Panc1 (cell line): ENCODE results near the gene SNX3. TPM values are rescaled to one million over a fixed set of nuclear protein-coding genes. Genes with fewer than 3 reads are reported as not detected.

Experiments
- ATAC-seq: fragments of 200-7000 bp; cut with Tn5 transposase; 2 replicates; pipeline ENCODE4 v1.9.1; 2020; ENCODE audit warnings: mild to moderate bottlenecking, moderate library complexity
- BruUV-seq: library from RNA; stranded (reverse); fragments of 400-500 nt; replicated peaks from 2 replicates; lab custom pipeline; 2021; lab: Mats Ljungman, UMichigan
- CTCF ChIA-PET: fragments of 300-600 bp; sonication (Branson Sonifier 250); formaldehyde crosslinking; loops from one replicate; lab custom pipeline; 2022; ENCODE audit warnings: antibody characterized with exemption; lab: Charles Lee
- POLR2A ChIA-PET: fragments of 300-600 bp; sonication (Branson Sonifier 250); formaldehyde crosslinking; loops from one replicate; lab custom pipeline; 2022; ENCODE audit warnings: antibody characterized with exemption; lab: Charles Lee
- DNase-seq: peaks from one replicate; pipeline ENCODE4 v3.0.0-alpha.2; 2010; ENCODE audit warnings: low read depth, low spot score
- H3K27ac ChIP-seq: 2 replicates; pipeline ENCODE4 v1.5.1; 2011; ENCODE audit warnings: mild to moderate bottlenecking, low read length, inconsistent platforms
- H3K27me3 ChIP-seq: fragments of 200-500 bp; sonication (Bioruptor generic); 2 replicates; pipeline ENCODE4 v1.6.0; 2014; ENCODE audit warnings: low read length, inconsistent platforms; ENCODE audit not compliant: control insufficient read depth, insufficient read depth
- H3K36me3 ChIP-seq: fragments of 200-500 bp; sonication (Bioruptor generic); 2 replicates; pipeline ENCODE4 v1.5.1; 2014; ENCODE audit warnings: inconsistent platforms, mild to moderate bottlenecking, low read length, moderate library complexity; ENCODE audit not compliant: control insufficient read depth, insufficient read depth
- H3K4me1 ChIP-seq: 2 replicates; pipeline ENCODE4 v1.5.1; 2011; ENCODE audit warnings: inconsistent platforms, mild to moderate bottlenecking, low read length, moderate library complexity; ENCODE audit not compliant: control insufficient read depth, insufficient read depth
- H3K4me3 ChIP-seq, 2 experiments: 2 replicates each; pipeline ENCODE4 v1.5.1; 2011 to 2012; ENCODE audit warnings: low read depth in 2 of 2, low read length in 2 of 2, mild to moderate bottlenecking in 2 of 2, inconsistent platforms in 1 of 2, moderate library complexity in 1 of 2
- H3K9me3 ChIP-seq: fragments of 200-500 bp; sonication (Bioruptor generic); 2 replicates; pipeline ENCODE4 v1.5.1; 2014; ENCODE audit warnings: low read depth, mild to moderate bottlenecking, inconsistent platforms, low read length, moderate library complexity; ENCODE audit not compliant: control insufficient read depth, insufficient read depth
- CTCF ChIP-seq: fragments of 450-650 bp; IDR thresholded peaks from 2 replicates; pipeline ENCODE4 v1.5.1; 2017; ENCODE audit warnings: mild to moderate bottlenecking
- POLR2AphosphoS5 ChIP-seq: IDR thresholded peaks from 2 replicates; pipeline ENCODE4 v1.6.1; 2012; ENCODE audit warnings: mild to moderate bottlenecking, low read depth, low read length, moderate library complexity
- REST ChIP-seq, 2 experiments: IDR thresholded peaks; 2 replicates each; pipeline ENCODE4 v1.6.1; 2011 to 2012; ENCODE audit warnings: low read depth in 2 of 2, control low read depth in 1 of 2, low read length in 1 of 2, mild to moderate bottlenecking in 1 of 2, moderate library complexity in 1 of 2; ENCODE audit not compliant: insufficient read depth in 1 of 2
- SIN3A ChIP-seq: IDR thresholded peaks from 2 replicates; pipeline ENCODE4 v1.6.1; 2012; ENCODE audit warnings: low read depth, mild to moderate bottlenecking, low read length, moderate library complexity, borderline replicate concordance; ENCODE audit not compliant: insufficient read depth
- TCF7L2 ChIP-seq: IDR thresholded peaks from 2 replicates; pipeline ENCODE4 v1.6.1; 2011; ENCODE audit warnings: mild to moderate bottlenecking, low read depth, low read length, inconsistent platforms
- in situ Hi-C: cut with HindIII; loops from 2 replicates; pipeline ENCODE4 v1.10.0; 2016; ENCODE audit warnings: low sequenced_read_pairs, low pct_unique_long_range_greater_than_20kb
- intact Hi-C: fragments of 100-400 bp; cut with micrococcal nuclease; formaldehyde crosslinking; loops from one replicate; pipeline ENCODE4 v1.10.0; 2022; ENCODE audit not compliant: unreplicated experiment
- total RNA-seq: library from RNA; stranded (reverse); gene quantifications from one replicate; pipeline ENCODE4 v1.2.1, GENCODE V29; 2021; ENCODE audit not compliant: unreplicated experiment

SNX3 gene
- total RNA-seq, 1 experiment from 2014 or later = 223 TPM

GRCh38 chr6:108227290-108227689, 33.5 kb downstream of the SNX3 start:
- ChIA-PET POLR2A (no interaction called here), CTCF (no interaction called here)
- in situ Hi-C loops = no loop called here
- ATAC-seq (no peak), DNase-seq (no peak)
- no TSS peak for BruUV-seq
- Histone ChIP-seq H3K9me3 (no peaks in the 10 kb centered on the region), H3K27me3 (no peaks in the 10 kb centered on the region), H3K4me1 (no peaks in the 10 kb centered on the region), H3K36me3 (no peaks in the 10 kb centered on the region; the same call in none of the 2 replicates), H3K27ac (no peak overlapping the region), H3K4me3 (no peak overlapping the region)
- TF ChIP-seq TCF7L2 (no peak), SIN3A (no peak), POLR2AphosphoS5 (no peak), CTCF (no peak), REST (IDR thresholded peaks at IDR 0.05; ENCODE audit: insufficient read depth in 1 of 2, low read depth in 2 of 2, low read length in 1 of 2) (no peak)
- intact Hi-C loops = no loop called here

GRCh38 chr6:108222504-108222903, 38.3 kb downstream of the SNX3 start:
- Histone ChIP-seq H3K4me1 (no peaks in the 10 kb centered on the region), H3K27me3 (no peaks in the 10 kb centered on the region), H3K36me3 (no peaks in the 10 kb centered on the region; the same call in none of the 2 replicates), H3K27ac (no peak overlapping the region), H3K4me3 (no peak overlapping the region), H3K9me3 (no peaks in the 10 kb centered on the region)
- no TSS peak for BruUV-seq
- TF ChIP-seq REST (IDR thresholded peaks at IDR 0.05; ENCODE audit: insufficient read depth in 1 of 2, low read depth in 2 of 2, low read length in 1 of 2) (no peak), SIN3A (no peak), TCF7L2 (no peak), POLR2AphosphoS5 (no peak), CTCF (no peak)
- no peak for DNase-seq
- in situ Hi-C loops (no loop called here), intact Hi-C loops (no loop called here)
- ChIA-PET CTCF (no interaction called here), POLR2A (no interaction called here)
- ATAC-seq = no peak
